CD4-positive, alpha-beta T cell treated with Interleukin-1 beta for 1 hour (primary cell): ENCODE data around the gene CTSE.
A peak's percentile ranks its signal among the peaks of the same experiment; 100 is the strongest.

Experiments used
- DNase-seq, 2 donors: peaks; one replicate each; pipeline ENCODE4 v3.0.0-alpha.2; 2020 to 2022

Gene CTSE

DNA sequence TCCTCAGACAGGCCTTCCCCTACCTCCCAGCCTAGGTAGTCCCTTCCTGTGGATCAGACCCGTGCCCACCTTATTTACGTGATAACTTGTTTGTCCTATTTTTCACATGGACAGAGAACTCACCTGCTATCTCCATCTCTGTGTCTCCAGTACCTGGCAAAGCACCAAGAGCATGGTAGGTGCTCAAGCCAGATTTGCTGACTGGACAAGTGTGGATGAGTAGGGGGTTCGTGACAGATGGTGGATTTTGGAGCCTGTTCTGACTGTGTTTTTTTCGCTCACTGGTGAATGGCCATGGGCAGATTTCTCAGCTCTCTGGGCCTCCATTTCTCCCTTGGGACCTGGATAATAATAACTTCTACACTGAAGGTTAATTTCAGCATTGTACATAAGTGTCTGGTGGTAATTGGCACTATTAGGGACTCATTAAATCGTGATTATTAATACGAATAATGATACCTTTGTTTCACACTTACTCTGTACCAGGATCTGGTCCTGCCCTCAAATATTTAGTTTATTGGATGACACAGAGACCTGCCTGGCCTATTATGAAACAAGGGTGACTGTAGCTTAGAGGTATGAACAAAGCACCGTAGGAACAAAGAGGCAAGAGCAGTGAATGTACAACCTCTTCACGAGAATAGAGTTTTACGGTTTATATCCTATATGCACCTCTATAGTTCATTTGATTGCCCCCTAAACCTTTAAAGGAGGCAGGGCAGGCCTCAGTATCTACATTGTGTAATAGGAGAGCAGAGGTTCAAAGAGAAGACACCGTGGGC lies 56.0 kb downstream of the CTSE start:
- no peak for DNase-seq

DNA sequence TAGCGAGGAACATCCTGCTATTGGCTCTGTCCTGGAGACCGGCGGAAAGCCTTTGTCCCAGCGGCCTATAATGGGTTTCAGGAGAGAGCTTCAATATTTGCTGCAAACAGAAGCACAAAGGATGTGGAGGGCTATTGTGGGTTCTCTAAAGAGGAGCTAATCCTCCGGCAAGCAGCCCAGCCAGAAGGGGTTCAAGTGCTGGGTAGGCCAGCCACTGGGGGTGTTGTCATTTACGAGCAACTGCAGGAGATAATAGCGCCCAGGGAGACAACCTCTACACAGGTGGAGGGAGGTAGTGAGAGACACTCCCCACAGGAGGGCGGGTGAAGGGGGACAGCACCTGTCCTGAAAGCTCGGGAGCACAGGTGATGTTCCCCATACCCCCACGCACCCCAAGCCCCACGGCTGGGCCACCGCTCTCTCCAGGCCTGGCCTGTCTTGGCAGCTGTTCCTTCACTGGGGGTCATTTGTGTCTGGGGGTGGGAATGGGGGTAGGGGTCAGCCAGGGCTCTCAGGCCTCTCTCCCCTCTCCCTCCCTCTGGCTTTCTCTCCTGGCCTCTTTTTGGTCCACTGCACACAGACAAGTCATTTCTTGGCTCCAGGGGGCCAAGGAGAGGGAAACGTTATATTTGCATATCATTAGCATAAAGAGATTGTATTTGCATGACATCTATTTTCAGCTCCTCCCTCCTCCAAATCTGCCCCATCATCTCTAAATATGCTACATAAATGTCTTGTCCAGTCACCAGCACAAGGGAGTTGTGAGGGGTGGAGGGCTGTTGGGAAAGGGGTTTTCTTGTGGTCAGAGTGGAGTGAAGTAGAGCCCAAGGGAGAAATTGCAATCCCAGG lies 58.4 kb downstream of the CTSE start:
- DNase-seq: no peak

DNA sequence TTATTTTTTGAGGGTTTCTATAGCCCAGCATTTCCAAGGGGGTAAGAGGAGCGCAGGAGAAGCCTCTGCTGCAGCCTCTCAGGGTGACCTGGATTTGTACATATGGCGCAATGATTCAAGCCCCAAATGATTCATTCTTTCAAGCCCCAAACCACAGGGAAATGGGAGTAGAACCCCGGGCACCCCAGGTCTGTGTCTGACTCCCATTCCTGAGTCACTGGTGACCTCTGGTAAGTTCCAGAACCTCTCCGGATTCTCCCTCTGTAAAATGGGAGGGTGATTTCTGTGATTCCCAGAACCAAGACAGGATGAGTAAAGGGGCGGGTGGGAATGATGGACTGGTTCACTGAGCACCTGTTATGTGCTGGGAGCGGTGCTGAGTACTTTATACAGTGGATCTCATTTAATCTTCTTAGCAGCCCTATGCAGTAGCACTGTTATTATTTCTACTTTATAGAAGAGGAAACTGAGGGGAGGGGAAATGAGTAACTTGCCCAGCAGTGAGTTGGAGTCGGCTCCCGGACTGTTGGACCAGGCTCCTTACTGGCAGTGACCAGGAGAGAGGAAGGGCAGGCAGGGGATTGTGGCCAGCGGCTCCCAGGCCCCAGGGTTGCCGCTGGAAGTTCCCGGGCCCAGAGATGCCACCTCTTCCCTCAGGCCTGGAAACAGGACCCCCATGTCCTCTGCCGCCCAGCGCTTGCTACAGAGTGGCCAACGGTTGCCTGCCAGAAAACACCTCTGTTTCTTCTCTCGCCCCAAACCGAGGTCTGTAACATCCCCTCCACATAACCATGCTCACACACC lies 60.1 kb downstream of the CTSE start:
- peak in 1 of 2 donors; percentile 5 for DNase-seq

DNA sequence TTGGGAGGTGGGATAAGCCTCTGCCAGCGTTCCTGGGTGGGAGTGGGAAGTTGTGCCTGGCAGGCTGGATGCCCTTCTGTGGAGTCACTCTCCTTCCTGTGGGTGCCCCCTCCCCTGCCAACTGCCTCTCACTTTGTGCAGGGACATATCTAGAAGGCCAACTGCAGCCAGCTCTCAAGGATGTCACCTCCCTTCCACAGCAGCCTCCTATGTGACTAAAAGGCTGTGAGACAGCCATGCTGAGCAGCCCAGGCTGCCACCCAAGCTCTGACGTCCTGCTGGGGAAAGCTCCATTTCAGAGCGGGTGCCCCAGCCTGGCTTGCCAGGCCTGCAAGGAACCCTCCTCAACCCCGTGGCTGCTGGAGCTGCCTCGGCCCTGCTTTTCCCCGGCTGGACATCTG lies 60.9 kb downstream of the CTSE start:
- no peak for DNase-seq

DNA sequence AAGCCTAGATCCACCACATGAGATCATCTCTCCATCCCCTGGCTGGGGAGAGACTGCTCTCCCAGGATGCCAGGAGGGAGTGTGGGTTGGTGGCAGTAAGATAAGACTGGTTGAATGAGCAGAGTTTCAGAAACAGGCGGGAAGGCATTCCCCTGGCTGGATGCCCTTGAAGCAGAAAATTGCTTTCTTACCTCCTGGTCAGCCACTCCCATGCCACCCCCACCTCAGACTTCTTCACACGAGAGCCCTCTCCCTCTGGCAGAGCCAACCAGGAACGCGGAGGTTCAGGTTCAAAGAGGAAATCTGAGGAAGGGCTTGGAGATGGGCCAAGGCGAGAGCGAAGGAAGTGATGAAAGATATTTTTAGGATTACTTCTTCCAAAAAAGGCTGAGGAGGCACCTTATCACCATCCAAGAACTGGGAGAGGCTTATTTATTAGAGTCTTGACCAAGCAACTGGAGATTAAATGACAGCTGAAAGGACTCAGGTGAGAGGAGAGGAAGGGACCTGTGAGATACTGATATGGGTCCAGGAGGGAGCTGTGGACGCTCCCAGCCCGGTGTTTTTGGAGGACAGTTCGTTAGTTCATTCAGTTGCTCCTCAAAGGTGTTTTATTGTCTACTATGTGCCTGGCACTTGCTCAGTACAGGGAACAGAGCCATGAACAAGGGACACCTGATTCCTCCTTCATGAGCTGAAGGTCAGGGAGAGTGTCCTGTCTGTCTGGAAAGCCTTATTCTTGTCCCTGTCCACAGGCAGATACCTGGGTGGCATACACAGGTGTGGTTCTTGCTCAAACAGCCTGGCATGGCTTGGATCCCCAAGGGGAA lies 61.5 kb downstream of the CTSE start:
- no peak for DNase-seq

DNA sequence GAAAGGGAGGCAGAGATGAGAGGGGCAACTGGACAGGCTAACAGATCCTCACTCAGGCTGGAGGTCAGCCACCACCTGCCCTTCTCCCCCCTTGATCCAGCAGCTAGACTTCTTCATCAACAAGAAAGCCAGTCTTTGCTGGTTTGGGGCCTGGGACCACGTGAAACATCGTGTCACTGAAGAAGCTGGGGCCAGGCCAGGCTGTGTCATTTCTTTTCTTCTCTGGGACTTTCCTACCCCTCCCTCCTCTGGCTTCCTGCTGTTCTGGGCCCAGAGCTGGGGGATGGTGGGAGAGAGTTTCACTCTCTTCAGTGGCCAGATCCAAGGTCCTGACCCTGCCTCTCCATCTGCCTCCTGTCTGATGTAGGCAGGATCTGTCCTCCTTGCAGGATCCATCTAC lies 62.3 kb downstream of the CTSE start:
- DNase-seq: no peak

DNA sequence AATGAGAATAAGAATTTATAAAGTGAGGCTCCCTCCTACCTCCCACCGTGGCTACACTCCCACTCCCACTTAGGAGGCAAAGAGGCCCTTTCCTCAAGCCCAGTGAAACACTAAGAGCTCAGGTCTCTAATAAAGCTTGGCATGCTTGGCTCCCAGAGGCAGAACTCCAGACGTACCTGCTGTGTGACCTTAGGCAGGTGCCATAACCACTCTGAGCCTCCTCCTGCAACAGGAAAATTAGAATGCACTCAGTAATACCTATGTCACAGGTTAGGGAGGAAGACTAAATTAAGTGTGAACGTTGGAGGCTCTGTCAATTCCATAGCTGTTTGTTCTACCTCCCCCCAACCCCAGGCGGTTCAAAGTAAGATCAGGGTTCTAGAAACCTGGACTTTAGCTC lies 63.9 kb downstream of the CTSE start:
- DNase-seq: no peak
